H1 (cell line): ENCODE data around the gene GRIK4. TPM values are rescaled to one million over a fixed set of nuclear protein-coding genes. Genes with fewer than 3 reads are reported as not detected.

Experiments
- CTCF ChIA-PET: fragments of 300-600 bp; sonication (Branson Sonifier 250); formaldehyde crosslinking; loops from one replicate; lab custom pipeline; 2021; ENCODE audit not compliant: partially characterized antibody; lab: Charles Lee
- POLR2A ChIA-PET: fragments of 300-600 bp; sonication (Branson Sonifier 250); formaldehyde crosslinking; loops from one replicate; lab custom pipeline; 2021; ENCODE audit warnings: inconsistent platforms; ENCODE audit not compliant: partially characterized antibody; lab: Charles Lee
- DNase-seq, 2 experiments: peaks; one replicate each; pipeline versions ENCODE4 v3.0.0 to v3.0.0-alpha.2; 2010 to 2022; ENCODE audit warnings: low spot score in 2 of 2, low read depth in 1 of 2, mixed read lengths in 1 of 2
- FAIRE-seq: peaks from 2 replicates; lab custom pipeline; 2011; peaks lifted over from hg19 to GRCh38; lab: Jason Lieb, UNC
- H2AFZ ChIP-seq: 2 replicates; pipeline ENCODE4 v1.8.1; 2012; ENCODE audit warnings: low read length, inconsistent platforms
- H2AK5ac ChIP-seq: 2 replicates; pipeline ENCODE4 v1.6.1; 2013; ENCODE audit warnings: low read depth, low read length
- H2BK120ac ChIP-seq: replicated peaks from 2 replicates; pipeline ENCODE3; 2013; ENCODE audit warnings: low read depth, low read length, inconsistent platforms
- H2BK12ac ChIP-seq: 2 replicates; pipeline ENCODE4 v1.6.1; 2013; ENCODE audit warnings: low read depth, low read length
- H2BK15ac ChIP-seq: 2 replicates; pipeline ENCODE4 v1.6.1; 2013; ENCODE audit warnings: low read length
- H2BK20ac ChIP-seq: 2 replicates; pipeline ENCODE4 v1.6.1; 2013; ENCODE audit warnings: low read length
- H2BK5ac ChIP-seq: 2 replicates; pipeline ENCODE4 v1.6.1; 2013; ENCODE audit warnings: low read depth, low read length
- H3K14ac ChIP-seq: 2 replicates; pipeline ENCODE4 v1.6.1; 2013; ENCODE audit warnings: inconsistent platforms; ENCODE audit not compliant: insufficient read length
- H3K18ac ChIP-seq: 2 replicates; pipeline ENCODE4 v1.6.1; 2013; ENCODE audit warnings: low read length; ENCODE audit errors: extremely low read depth
- H3K23ac ChIP-seq: 2 replicates; pipeline ENCODE4 v1.6.1; 2013; ENCODE audit warnings: inconsistent platforms; ENCODE audit not compliant: insufficient read length
- H3K23me2 ChIP-seq: 2 replicates; pipeline ENCODE4 v1.6.1; 2013; ENCODE audit warnings: low read depth, low read length
- H3K27ac ChIP-seq: 2 replicates; pipeline ENCODE4 v1.6.1; 2011; ENCODE audit warnings: low read depth, low read length, inconsistent platforms
- H3K27me3 ChIP-seq, 4 experiments: replicated peaks in 1 of 4; 1 replicate in 1 of 4; 2 replicates in 3 of 4; pipeline versions ENCODE4 v1.6.1 to v1.8.1; 2011 to 2013; ENCODE audit warnings: low read length in 3 of 4, mild to moderate bottlenecking in 3 of 4, inconsistent platforms in 2 of 4, mixed read lengths in 2 of 4, moderate library complexity in 1 of 4; ENCODE audit not compliant: control insufficient read depth in 3 of 4, insufficient read depth in 3 of 4; ENCODE audit errors: extremely low read depth in 1 of 4
- H3K36me3 ChIP-seq, 4 experiments: 2 replicates each; pipeline versions ENCODE4 v1.6.1 to v1.8.1; 2011 to 2013; ENCODE audit warnings: mild to moderate bottlenecking in 4 of 4, low read length in 3 of 4, moderate library complexity in 2 of 4, control low read depth in 1 of 4, inconsistent platforms in 1 of 4; ENCODE audit not compliant: insufficient read depth in 4 of 4, control insufficient read depth in 2 of 4
- H3K4ac ChIP-seq: replicated peaks from 2 replicates; pipeline ENCODE3; 2013; ENCODE audit warnings: low read length, low read depth, mixed read lengths, inconsistent platforms; ENCODE audit not compliant: insufficient read length
- H3K4me1 ChIP-seq, 4 experiments: replicated peaks in 1 of 4; 1 replicate in 1 of 4; 2 replicates in 3 of 4; pipeline versions ENCODE4 v1.6.1 to v1.8.1; 2011 to 2013; ENCODE audit warnings: low read length in 3 of 4, inconsistent platforms in 2 of 4, mixed read lengths in 1 of 4; ENCODE audit not compliant: insufficient read depth in 4 of 4, control insufficient read depth in 3 of 4
- H3K4me2 ChIP-seq, 2 experiments: 2 replicates each; pipeline versions ENCODE4 v1.6.1 to v1.8.1; 2011 to 2013; ENCODE audit warnings: low read depth in 2 of 2, low read length in 2 of 2, control low read depth in 1 of 2, inconsistent platforms in 1 of 2, mild to moderate bottlenecking in 1 of 2; ENCODE audit not compliant: insufficient read depth in 1 of 2
- H3K4me3 ChIP-seq, 4 experiments: fragments of 200-600, 300-600 bp in 1 of 4; sonication (generic), shearing (Covaris generic), sonication (Bioruptor Twin) in 1 of 4; 2 replicates each; pipeline versions ENCODE4 v1.5.1 to v1.8.1; 2011 to 2016; ENCODE audit warnings: low read length in 4 of 4, low read depth in 3 of 4, control low read depth in 2 of 4, inconsistent platforms in 2 of 4, mild to moderate bottlenecking in 2 of 4, mixed read lengths in 1 of 4, moderate library complexity in 1 of 4; ENCODE audit not compliant: insufficient read depth in 2 of 4; ENCODE audit errors: extremely low read depth in 1 of 4
- H3K56ac ChIP-seq: replicated peaks from 2 replicates; pipeline ENCODE3; 2013; ENCODE audit warnings: low read depth, mild to moderate bottlenecking, mixed read lengths, low read length, inconsistent platforms; ENCODE audit not compliant: insufficient read length
- H3K79me1 ChIP-seq: 2 replicates; pipeline ENCODE4 v1.6.1; 2013; ENCODE audit warnings: low read depth, low read length, control low read depth
- H3K79me2 ChIP-seq, 2 experiments: 2 replicates each; pipeline versions ENCODE4 v1.6.1 to v1.8.1; 2012 to 2013; ENCODE audit warnings: low read length in 2 of 2, mild to moderate bottlenecking in 2 of 2, inconsistent platforms in 1 of 2; ENCODE audit not compliant: insufficient read depth in 2 of 2, control insufficient read depth in 1 of 2
- H3K9ac ChIP-seq, 4 experiments: replicated peaks in 1 of 4; 1 replicate in 1 of 4; 2 replicates in 3 of 4; pipeline versions ENCODE4 v1.6.1 to v1.8.1; 2011 to 2013; ENCODE audit warnings: low read depth in 3 of 4, low read length in 3 of 4, control low read depth in 2 of 4, mild to moderate bottlenecking in 2 of 4, moderate library complexity in 2 of 4, inconsistent platforms in 1 of 4; ENCODE audit errors: extremely low read depth in 1 of 4
- H3K9me3 ChIP-seq, 2 experiments: 2 replicates each; pipeline versions ENCODE4 v1.6.1 to v1.8.1; 2012 to 2013; ENCODE audit warnings: mild to moderate bottlenecking in 2 of 2, moderate library complexity in 2 of 2, control low read depth in 1 of 2, inconsistent platforms in 1 of 2, low read depth in 1 of 2, low read length in 1 of 2, mixed read lengths in 1 of 2; ENCODE audit not compliant: insufficient read depth in 2 of 2
- H4K20me1 ChIP-seq, 2 experiments: replicated peaks in 1 of 2; 2 replicates each; pipeline versions ENCODE3 to v1.8.1; 2011 to 2013; ENCODE audit warnings: inconsistent platforms in 2 of 2, low read length in 2 of 2, mild to moderate bottlenecking in 1 of 2; ENCODE audit not compliant: insufficient read depth in 2 of 2, control insufficient read depth in 1 of 2
- H4K5ac ChIP-seq: 2 replicates; pipeline ENCODE4 v1.6.1; 2013; ENCODE audit warnings: low read length, low read depth, mixed read lengths, inconsistent platforms; ENCODE audit not compliant: insufficient read length
- H4K8ac ChIP-seq: 2 replicates; pipeline ENCODE4 v1.8.0; 2013; ENCODE audit warnings: mild to moderate bottlenecking, moderate library complexity, low read length, inconsistent platforms; ENCODE audit not compliant: insufficient read depth; ENCODE audit errors: extremely low read depth
- H4K91ac ChIP-seq: replicated peaks from 2 replicates; pipeline ENCODE3; 2013; ENCODE audit warnings: low read length, mixed read lengths, inconsistent platforms; ENCODE audit not compliant: insufficient read length
- ATF3 ChIP-seq: IDR thresholded peaks from 2 replicates; pipeline ENCODE4 v1.6.1; 2011; ENCODE audit warnings: low read depth, mild to moderate bottlenecking, low read length; ENCODE audit not compliant: insufficient read depth
- BRCA1 ChIP-seq: IDR thresholded peaks from 2 replicates; pipeline ENCODE4 v1.6.1; 2012; ENCODE audit warnings: low read depth, low read length, improper control_type of control experiment
- CHD1 ChIP-seq: IDR thresholded peaks from 2 replicates; pipeline ENCODE4 v1.6.1; 2012; ENCODE audit warnings: low read depth, low read length, improper control_type of control experiment
- CHD2 ChIP-seq: IDR thresholded peaks from 2 replicates; pipeline ENCODE4 v1.6.1; 2012; ENCODE audit warnings: low read length, improper control_type of control experiment
- CREB1 ChIP-seq: IDR thresholded peaks from 2 replicates; pipeline ENCODE4 v1.6.1; 2012; ENCODE audit warnings: inconsistent platforms
- CTCF ChIP-seq, 3 experiments: IDR thresholded peaks; 1 replicate in 2 of 3; 2 replicates in 1 of 3; pipeline versions ENCODE4 v1.5.1 to v1.6.1; 2011; ENCODE audit warnings: low read length in 3 of 3, mild to moderate bottlenecking in 3 of 3, inconsistent platforms in 2 of 3, low read depth in 1 of 3, moderate library complexity in 1 of 3; ENCODE audit not compliant: insufficient read depth in 1 of 3; ENCODE audit errors: control extremely low read depth in 1 of 3
- MAX ChIP-seq: IDR thresholded peaks from 2 replicates; pipeline ENCODE4 v1.6.1; 2012; ENCODE audit warnings: inconsistent platforms
- POLR2A ChIP-seq, 2 experiments: IDR thresholded peaks; 1 replicate in 1 of 2; 2 replicates in 1 of 2; pipeline ENCODE4 v1.6.1; 2011; ENCODE audit warnings: low read depth in 2 of 2, low read length in 2 of 2, mild to moderate bottlenecking in 2 of 2; ENCODE audit errors: control extremely low read depth in 1 of 2
- RNF2 ChIP-seq: fragments of 200-900, 300-1000 bp; sonication (generic); IDR thresholded peaks from 2 replicates; pipeline ENCODE4 v1.7.1; 2016; ENCODE audit warnings: borderline replicate concordance, low read depth, mild to moderate bottlenecking, antibody characterized with exemption, low read length; ENCODE audit not compliant: poor library complexity, severe bottlenecking; ENCODE audit errors: missing control alignments
- SIX5 ChIP-seq: IDR thresholded peaks from 2 replicates; pipeline ENCODE4 v1.6.1; 2011; ENCODE audit warnings: mild to moderate bottlenecking, low read depth, low read length
- SP1 ChIP-seq: IDR thresholded peaks from 2 replicates; pipeline ENCODE4 v1.6.1; 2011; ENCODE audit warnings: low read depth, low read length
- TAF7 ChIP-seq: optimal IDR thresholded peaks from 2 replicates; pipeline ENCODE3; 2011; ENCODE audit warnings: low read depth, mild to moderate bottlenecking, inconsistent platforms, low read length, moderate library complexity, borderline replicate concordance
- WGBS, 2 experiments: shearing (Covaris generic) in 1 of 2; methylation state at CpG; one replicate each; pipeline versions ENCODE4 v1.1.6 to v1.1.7; 2013 to 2015; ENCODE audit warnings: low lambda C conversion rate in 2 of 2, mixed read lengths in 2 of 2, inconsistent platforms in 1 of 2, low coverage in 1 of 2, missing lambda C conversion rate in 1 of 2; ENCODE audit not compliant: insufficient replicate concordance in 2 of 2, insufficient coverage in 1 of 2, insufficient read length in 1 of 2; ENCODE audit errors: extremely low coverage in 1 of 2, missing lambda C conversion rate in 1 of 2; 5-methylcytosine and 5-hydroxymethylcytosine counted together
- polyA plus RNA-seq, 7 experiments: library from polyadenylated mRNA; depleted of rRNA in 3 of 7; stranded (reverse) in 5 of 7; unstranded in 2 of 7; fragments of >200 nt in 5 of 7; fragments of 200-250 nt in 2 of 7; gene quantifications; 1 replicate in 5 of 7; 2 replicates in 1 of 7; 4 replicates in 1 of 7; pipeline versions ENCODE4 v1.2.1 to v1.2.3, GENCODE V29; 2011 to 2013; ENCODE audit warnings: missing spikeins in 2 of 7, mixed read lengths in 2 of 7
- total RNA-seq: library from RNA; stranded (reverse); fragmentation: NEBNext Ultra II Directional; extraction: Animal tissue kit (Norgen Biotek cat#: 25700); gene quantifications from 2 replicates; pipeline ENCODE4 v1.2.1, GENCODE V29; 2021

The GRIK4 gene
- total and polyA plus RNA-seq, 2 of the 8 experiments (the other 6 are each of a cell fraction or from before 2014, with no cell fraction given), result 1.2 to 2.9 TPM

GRCh38 chr11:120824242-120824641, 312.7 kb downstream of the GRIK4 start:
- Histone ChIP-seq H3K18ac (no peak overlapping the region), H4K91ac (no peak overlapping the region), H4K20me1 (no peaks in the 10 kb centered on the region), H3K4me1 (no peaks in the 10 kb centered on the region; a peak in 1 of 7 replicates), H2BK15ac (no peak overlapping the region), H2BK120ac (no peak overlapping the region), H3K56ac (no peak overlapping the region), H3K14ac (no peak overlapping the region), H3K27ac (no peak overlapping the region), H2BK12ac (no peak overlapping the region), H3K9me3 (no peaks in the 10 kb centered on the region), H3K27me3 (no peaks in the 10 kb centered on the region), H3K36me3 (no peaks in the 10 kb centered on the region), H3K23me2 (no peaks in the 10 kb centered on the region; the same call in 1 of the 2 replicates), H4K5ac (no peak overlapping the region), H4K8ac (no peak overlapping the region), H2AK5ac (no peak overlapping the region), H3K4ac (no peak overlapping the region), H3K4me2 (no peak overlapping the region), H2BK5ac (no peak overlapping the region), H3K4me3 (no peak overlapping the region), H3K79me2 (no peaks in the 10 kb centered on the region), H2BK20ac (no peak overlapping the region), H3K9ac (no peak overlapping the region), H3K79me1 (no peaks in the 10 kb centered on the region), H3K23ac (no peak overlapping the region), H2AFZ (no peak overlapping the region)
- ChIA-PET CTCF (interaction anchor here (0.9 to 3.1 kb wide), 5 partner anchors 12 to 22 kb away, joined by 3 to 13 read pairs (median 4); no protein-coding TSS in a partner anchor), POLR2A (interaction anchor here (1.0 kb wide), 1 partner anchor 145 kb away, joined by 3 read pairs; no protein-coding TSS in a partner anchor)
- 95% methylated on average over 4 of the region's 5 CpGs; no CpG with 5 or more reads in 1 of the 2 experiments for WGBS, 2 experiments
- no peak for FAIRE-seq
- DNase-seq, result no peak
- TF ChIP-seq ATF3, result no peak
- no peak for TF ChIP-seq CREB1
- no peak for TF ChIP-seq MAX
- TF ChIP-seq CHD2, result no peak
- no peak for TF ChIP-seq BRCA1
- TF ChIP-seq CTCF (IDR thresholded peaks at IDR 0.05; ENCODE audit: control extremely low read depth in 1 of 3, insufficient read depth in 1 of 3, low read depth in 1 of 3, low read length in 3 of 3), result no peak
- TF ChIP-seq TAF7, result no peak
- TF ChIP-seq SIX5, result no peak
- TF ChIP-seq POLR2A (IDR thresholded peaks at IDR 0.05; ENCODE audit: control extremely low read depth in 1 of 2, low read depth in 2 of 2, low read length in 2 of 2), result no peak
- TF ChIP-seq CHD1, result no peak
- TF ChIP-seq SP1, result no peak
- no peak for TF ChIP-seq RNF2
